Smooth muscle cell (in vitro differentiated cells): ENCODE results near the gene PVALEF. TPM values are rescaled to one million over a fixed set of nuclear protein-coding genes. Genes with fewer than 3 reads are reported as not detected.

Experiments
- DNase-seq: peaks from one replicate; lab custom pipeline; 2025; ENCODE audit not compliant: unreplicated experiment; lab: John Stamatoyannopoulos, UW
- H2AFZ ChIP-seq: fragments of 200-600 bp; sonication (generic); 2 replicates; pipeline ENCODE4 v1.6.0; 2016; ENCODE audit warnings: antibody characterized with exemption, low read depth, mild to moderate bottlenecking
- H3F3A ChIP-seq: fragments of 200-600 bp; sonication (generic); 2 replicates; pipeline ENCODE4 v1.6.0; 2017; ENCODE audit warnings: antibody characterized with exemption, low read depth
- H3K27ac ChIP-seq: fragments of 200-600 bp; sonication (generic); 2 replicates; pipeline ENCODE4 v1.5.1; 2016; ENCODE audit warnings: low read depth, mild to moderate bottlenecking
- H3K27me3 ChIP-seq: fragments of 200-600 bp; sonication (generic); 2 replicates; pipeline ENCODE4 v1.6.1; 2016; ENCODE audit warnings: low read depth, mild to moderate bottlenecking
- H3K36me3 ChIP-seq: fragments of 200-600 bp; sonication (generic); 2 replicates; pipeline ENCODE4 v1.5.1; 2016; ENCODE audit warnings: low read depth
- H3K4me1 ChIP-seq: fragments of 200-600 bp; sonication (generic); 2 replicates; pipeline ENCODE4 v1.5.1; 2016; ENCODE audit warnings: low read depth
- H3K4me2 ChIP-seq: fragments of 200-600 bp; sonication (generic); 2 replicates; pipeline ENCODE4 v1.6.0; 2016; ENCODE audit warnings: mild to moderate bottlenecking
- H3K4me3 ChIP-seq: fragments of 200-600 bp; sonication (generic); 2 replicates; pipeline ENCODE4 v1.5.1; 2016; ENCODE audit warnings: mild to moderate bottlenecking
- H3K79me2 ChIP-seq: fragments of 200-600 bp; sonication (generic); 2 replicates; pipeline ENCODE4 v1.6.0; 2016; ENCODE audit warnings: low read depth, mild to moderate bottlenecking
- H3K9ac ChIP-seq: fragments of 200-600 bp; sonication (generic); 2 replicates; pipeline ENCODE4 v1.6.0; 2016; ENCODE audit warnings: low read depth
- H3K9me3 ChIP-seq: fragments of 200-600 bp; sonication (generic); replicated peaks from 2 replicates; pipeline ENCODE4 v1.5.1; 2016; ENCODE audit warnings: low read depth
- H4K20me1 ChIP-seq: fragments of 200-600 bp; sonication (generic); 2 replicates; pipeline ENCODE4 v1.6.0; 2016; ENCODE audit warnings: low read depth
- WGBS: methylation state at CpG from one replicate; pipeline ENCODE4 v1.1.7; 2016; ENCODE audit warnings: low lambda C conversion rate; 5-methylcytosine and 5-hydroxymethylcytosine counted together
- polyA plus RNA-seq: library from polyadenylated mRNA; unstranded; fragments of >200 nt; fragmentation: Nextera tagmentation; extraction: Ambion mirVana; gene quantifications from 2 replicates; pipeline ENCODE4 v1.2.1, GENCODE V29; 2016
- total RNA-seq: library from RNA; depleted of rRNA; stranded (reverse); fragments of >200 nt; gene quantifications from 2 replicates; pipeline ENCODE4 v1.2.3, GENCODE V29; 2014
- TF ChIP-seq, protein P1 (sequence below): fragments of 200-600 bp; sonication (generic); IDR thresholded peaks from 2 replicates; pipeline ENCODE4 v1.5.1; 2017; ENCODE audit warnings: borderline replicate concordance, mild to moderate bottlenecking, antibody characterized with exemption; ENCODE audit not compliant: insufficient read depth, poor library complexity, severe bottlenecking

PVALEF gene
- total and polyA plus RNA-seq, 2 experiments from 2014 or later: not detected

DNA sequence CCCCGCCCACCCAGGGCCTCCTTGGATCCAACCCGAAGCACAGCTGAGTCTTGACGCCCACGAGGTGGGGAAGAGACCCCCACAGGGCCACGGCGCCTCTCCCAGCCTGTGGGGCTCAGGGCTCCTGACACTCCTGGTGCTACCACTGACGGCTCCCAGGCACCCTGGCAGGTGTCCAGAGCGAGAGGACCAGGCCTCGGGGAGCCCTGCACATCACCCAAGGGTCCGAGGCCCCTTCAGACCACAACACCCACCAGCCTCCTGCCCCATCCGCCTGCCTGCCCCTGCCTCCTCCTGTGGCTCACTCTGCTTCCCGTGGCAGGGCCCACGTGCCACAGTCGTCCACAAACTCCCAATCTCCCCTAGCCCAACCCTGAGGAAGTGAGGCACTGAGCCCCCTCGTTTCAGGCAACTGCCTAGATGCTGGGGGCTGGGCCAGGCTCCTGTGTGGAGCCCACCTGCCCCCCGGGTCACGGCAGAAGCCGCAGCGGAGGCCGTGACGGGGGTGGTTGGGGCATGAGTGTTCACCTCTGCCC, 29.0 kb downstream of the PVALEF start:
- Histone ChIP-seq H3K9me3 (no peaks in the 10 kb centered on the region), H3K9ac (no peak overlapping the region), H3K27ac (no peak overlapping the region), H3K4me1 (no peaks in the 10 kb centered on the region), H3K4me3 (no peak overlapping the region), H3K27me3 (no peaks in the 10 kb centered on the region), H2AFZ (no peak overlapping the region), H3K79me2 (no peaks in the 10 kb centered on the region), H3F3A (no peaks in the 10 kb centered on the region), H3K4me2 (no peak overlapping the region), H3K36me3 (no peaks in the 10 kb centered on the region), H4K20me1 (no peaks in the 10 kb centered on the region)
- TF ChIP-seq, protein P1, sequence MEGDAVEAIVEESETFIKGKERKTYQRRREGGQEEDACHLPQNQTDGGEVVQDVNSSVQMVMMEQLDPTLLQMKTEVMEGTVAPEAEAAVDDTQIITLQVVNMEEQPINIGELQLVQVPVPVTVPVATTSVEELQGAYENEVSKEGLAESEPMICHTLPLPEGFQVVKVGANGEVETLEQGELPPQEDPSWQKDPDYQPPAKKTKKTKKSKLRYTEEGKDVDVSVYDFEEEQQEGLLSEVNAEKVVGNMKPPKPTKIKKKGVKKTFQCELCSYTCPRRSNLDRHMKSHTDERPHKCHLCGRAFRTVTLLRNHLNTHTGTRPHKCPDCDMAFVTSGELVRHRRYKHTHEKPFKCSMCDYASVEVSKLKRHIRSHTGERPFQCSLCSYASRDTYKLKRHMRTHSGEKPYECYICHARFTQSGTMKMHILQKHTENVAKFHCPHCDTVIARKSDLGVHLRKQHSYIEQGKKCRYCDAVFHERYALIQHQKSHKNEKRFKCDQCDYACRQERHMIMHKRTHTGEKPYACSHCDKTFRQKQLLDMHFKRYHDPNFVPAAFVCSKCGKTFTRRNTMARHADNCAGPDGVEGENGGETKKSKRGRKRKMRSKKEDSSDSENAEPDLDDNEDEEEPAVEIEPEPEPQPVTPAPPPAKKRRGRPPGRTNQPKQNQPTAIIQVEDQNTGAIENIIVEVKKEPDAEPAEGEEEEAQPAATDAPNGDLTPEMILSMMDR: no peak
- DNase-seq: no peak
- WGBS: 97% methylated on average over 21 of the region's 21 CpGs

DNA sequence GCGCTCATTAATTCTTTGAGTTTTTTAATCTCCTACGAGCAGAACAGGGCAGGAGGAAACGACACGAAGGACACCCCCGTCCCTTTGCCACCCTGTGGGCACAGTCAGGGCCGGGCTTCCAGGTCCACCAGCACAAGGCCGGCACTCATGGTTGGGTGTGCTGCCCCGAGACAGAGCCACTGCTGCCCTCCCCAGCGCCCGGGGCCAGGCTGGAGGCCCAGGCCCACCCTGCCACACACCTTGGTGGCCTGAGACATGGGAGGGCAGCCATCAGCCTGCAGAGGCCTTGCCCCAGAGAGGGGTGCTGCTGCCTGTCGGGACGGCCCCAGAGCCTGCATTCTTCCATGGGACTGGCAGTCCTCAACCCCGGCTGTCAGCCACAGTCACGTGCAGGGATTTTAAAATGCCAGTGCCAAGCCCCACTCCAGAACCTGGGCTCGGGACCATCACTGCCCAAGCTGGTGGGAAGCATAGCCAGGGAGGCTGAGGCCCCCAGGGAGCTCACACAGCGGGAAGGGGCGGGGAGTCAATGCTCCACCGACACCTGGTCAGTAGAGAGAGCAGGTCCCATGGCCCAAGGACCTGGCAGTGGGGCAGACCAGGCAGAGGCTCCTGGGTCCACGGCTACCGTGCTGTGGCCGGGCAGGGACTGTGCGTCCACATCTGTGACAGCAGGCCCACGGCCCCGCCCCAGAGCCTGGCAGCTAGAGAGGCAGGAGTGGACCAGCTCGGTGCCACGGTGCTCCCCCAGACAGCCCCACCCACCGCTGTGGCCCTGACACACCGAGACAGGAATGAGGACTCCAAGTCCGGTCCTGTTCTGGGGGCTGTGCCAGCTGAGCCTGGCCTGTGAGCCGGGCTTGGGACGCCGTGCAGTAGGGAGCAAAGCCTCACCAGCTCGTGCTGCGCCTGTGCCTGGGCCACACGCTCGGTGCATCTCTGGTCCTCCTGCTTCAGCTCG, 29.9 kb downstream of the PVALEF start:
- Histone ChIP-seq H3K4me2 (no peak overlapping the region), H3K9ac (no peak overlapping the region), H3K9me3 (no peaks in the 10 kb centered on the region), H3K4me1 (no peaks in the 10 kb centered on the region), H3K36me3 (no peaks in the 10 kb centered on the region), H4K20me1 (no peaks in the 10 kb centered on the region), H3K27me3 (no peaks in the 10 kb centered on the region), H3K4me3 (no peak overlapping the region), H3K27ac (no peak overlapping the region), H3F3A (no peaks in the 10 kb centered on the region), H3K79me2 (no peaks in the 10 kb centered on the region), H2AFZ (no peak overlapping the region)
- DNase-seq: no peak
- TF ChIP-seq, protein P1: no peak
- 98% methylated on average over 36 of the region's 37 CpGs for WGBS

DNA sequence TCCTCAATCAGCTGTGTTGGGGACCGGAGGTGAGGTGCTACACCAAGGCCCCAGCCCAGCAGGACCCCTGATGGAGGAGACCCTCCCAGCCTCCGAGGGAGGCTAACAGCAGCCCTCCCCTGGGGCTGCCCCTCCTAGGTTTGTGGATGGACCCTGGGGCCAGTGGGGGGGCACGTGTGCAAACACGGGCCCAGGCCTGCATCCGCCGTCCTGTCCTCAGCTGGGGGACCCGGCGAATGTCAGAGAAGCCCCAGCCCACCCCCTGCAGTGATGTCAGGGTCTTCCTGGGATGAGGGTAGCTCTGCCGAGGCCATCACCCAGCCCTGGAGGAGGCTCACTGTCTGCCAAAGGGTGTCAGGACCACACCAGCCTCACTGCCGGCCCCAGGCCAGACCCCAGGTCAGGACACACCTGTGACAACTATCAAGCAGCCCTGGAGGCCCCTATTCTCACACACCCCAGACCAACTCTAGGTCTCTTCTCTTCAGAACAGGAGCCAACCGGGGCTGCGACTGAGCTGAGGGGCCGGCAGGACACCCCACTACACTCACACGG, 30.7 kb downstream of the PVALEF start:
- H3K9me3 ChIP-seq: no peaks in the 10 kb centered on the region
- TF ChIP-seq, protein P1: no peak
- no peak overlapping the region for H3K4me2 ChIP-seq
- no peak for DNase-seq
- H4K20me1 ChIP-seq: no peaks in the 10 kb centered on the region
- H3K27ac ChIP-seq: no peak overlapping the region
- no peaks in the 10 kb centered on the region for H3F3A ChIP-seq
- H3K27me3 ChIP-seq: no peaks in the 10 kb centered on the region
- no peak overlapping the region for H3K9ac ChIP-seq
- 96% methylated on average over 14 of the region's 14 CpGs for WGBS
- no peaks in the 10 kb centered on the region for H3K79me2 ChIP-seq
- no peaks in the 10 kb centered on the region for H3K4me1 ChIP-seq
- H3K36me3 ChIP-seq: no peaks in the 10 kb centered on the region
- no peak overlapping the region for H3K4me3 ChIP-seq
- H2AFZ ChIP-seq: no peak overlapping the region
